Cardiac fibroblast (primary cell): ENCODE data around the gene ZNF846.
A peak's percentile ranks its signal among the peaks of the same experiment; 100 is the strongest.
"Not testable (repeated sequence)": the region's sequence is repeated elsewhere in the genome, so short reads cannot be mapped to it uniquely, and the experiment has no call there.

ENCODE experiments used
- DNase-seq, 2 donors: peaks; one replicate each; pipeline versions ENCODE4 v3.0.0 to v3.0.0-alpha.2; 2010; ENCODE audit warnings: low read depth in 2 of 2
- H3K4me3 ChIP-seq, 2 donors: replicated peaks in 1 of 2; 1 replicate in 1 of 2; 2 replicates in 1 of 2; pipeline ENCODE4 v1.5.1; 2011; ENCODE audit warnings: low read depth in 2 of 2, low read length in 2 of 2, mild to moderate bottlenecking in 2 of 2, moderate library complexity in 1 of 2
- CTCF ChIP-seq: IDR thresholded peaks from one replicate; pipeline ENCODE4 v1.5.1; 2011; ENCODE audit warnings: low read depth, mild to moderate bottlenecking, low read length, inconsistent platforms

The ZNF846 gene

GRCh38 chr19:9757544-9758501, 10.7 kb downstream of the ZNF846 start:
- peak in 1 of 2 donors; percentile 7 for DNase-seq
- H3K4me3 ChIP-seq = no peak overlapping the region
- TF ChIP-seq CTCF = no peak

GRCh38 chr19:9752701-9753443, 15.7 kb downstream of the ZNF846 start:
- no peak for TF ChIP-seq CTCF

DNA sequence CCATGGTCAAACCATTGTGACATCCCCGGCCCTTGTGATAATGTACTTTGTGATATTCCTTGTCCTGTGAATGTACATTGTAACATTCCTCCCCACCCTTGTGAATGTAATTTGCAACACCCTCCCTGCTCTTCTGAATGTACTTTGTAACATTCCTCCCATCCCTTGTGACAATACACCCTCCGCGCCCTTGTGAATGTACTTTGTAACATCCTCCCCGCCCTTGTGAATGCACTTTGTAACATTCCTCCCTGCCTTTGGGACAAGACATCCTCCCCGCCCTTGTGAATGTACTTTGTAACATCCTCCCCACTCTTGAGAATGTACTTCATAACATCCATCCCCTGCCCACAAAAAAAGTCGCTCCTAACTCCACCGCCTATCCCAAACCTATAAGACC, 17.1 kb downstream of the ZNF846 start:
- H3K4me3 ChIP-seq = no peak overlapping the region
- TF ChIP-seq CTCF = no peak
- DNase-seq = no peak

More at GRCh38 chr19:9752701-9753443, 15.7 kb downstream of the ZNF846 start:
- H3K4me3 ChIP-seq = no peak overlapping the region
- no peak for DNase-seq

DNA sequence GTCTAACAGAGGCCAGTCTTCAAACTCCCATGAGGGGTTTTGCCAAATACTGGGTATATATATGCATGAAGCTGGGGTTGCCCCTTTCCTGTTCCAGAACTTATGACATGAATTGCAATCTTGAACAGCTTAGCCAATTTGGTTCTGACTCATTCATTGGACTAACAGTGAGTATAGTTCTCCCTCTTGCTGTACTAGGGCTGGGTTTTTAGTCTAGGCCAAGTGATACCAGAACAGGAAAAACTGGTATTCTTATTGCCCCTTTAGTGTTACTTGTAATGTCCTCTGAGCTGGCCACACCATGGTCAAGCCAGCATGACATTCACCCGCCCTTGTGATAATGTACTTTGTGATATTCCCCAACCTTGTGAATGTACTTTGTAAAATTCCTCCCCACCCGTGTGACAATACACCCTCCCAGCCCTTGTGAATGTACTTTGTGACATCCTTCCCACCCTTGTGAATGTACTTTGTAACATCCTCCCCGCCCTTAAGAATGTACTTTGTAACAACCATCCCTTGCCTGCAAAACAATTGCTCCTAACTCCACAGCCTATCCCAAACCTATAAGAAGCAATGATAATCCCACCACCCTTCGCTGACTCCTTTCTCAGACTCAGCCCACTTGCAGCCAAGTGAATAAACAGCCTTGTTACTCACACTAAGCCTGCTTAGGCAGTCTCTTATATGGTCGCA, 26.9 kb downstream of the ZNF846 start:
- no peak overlapping the region for H3K4me3 ChIP-seq
- TF ChIP-seq CTCF = no peak
- peak in 1 of 2 donors; percentile 6 for DNase-seq

DNA sequence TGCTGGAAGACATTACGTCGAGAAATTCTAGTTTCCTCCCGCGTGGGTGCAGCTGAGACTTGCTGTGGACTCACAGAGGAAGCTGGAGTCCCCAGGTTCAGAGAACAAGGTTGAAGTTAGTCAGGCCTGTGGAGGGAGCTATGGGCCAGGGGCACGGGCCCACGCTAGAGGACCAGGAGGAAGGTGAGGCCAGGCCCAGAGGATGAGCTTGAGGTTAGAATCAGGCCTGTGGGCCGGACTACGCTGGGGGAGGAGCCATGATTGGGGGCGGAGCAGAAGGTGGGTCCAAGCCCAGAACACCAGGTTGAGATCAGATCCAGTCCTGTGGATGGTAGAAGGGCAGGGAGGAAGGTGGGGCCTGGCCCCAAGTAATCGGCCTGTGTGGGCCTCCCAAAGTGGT, 32.6 kb downstream of the ZNF846 start:
- H3K4me3 ChIP-seq = no peak overlapping the region
- no peak for DNase-seq
- TF ChIP-seq CTCF = no peak

DNA sequence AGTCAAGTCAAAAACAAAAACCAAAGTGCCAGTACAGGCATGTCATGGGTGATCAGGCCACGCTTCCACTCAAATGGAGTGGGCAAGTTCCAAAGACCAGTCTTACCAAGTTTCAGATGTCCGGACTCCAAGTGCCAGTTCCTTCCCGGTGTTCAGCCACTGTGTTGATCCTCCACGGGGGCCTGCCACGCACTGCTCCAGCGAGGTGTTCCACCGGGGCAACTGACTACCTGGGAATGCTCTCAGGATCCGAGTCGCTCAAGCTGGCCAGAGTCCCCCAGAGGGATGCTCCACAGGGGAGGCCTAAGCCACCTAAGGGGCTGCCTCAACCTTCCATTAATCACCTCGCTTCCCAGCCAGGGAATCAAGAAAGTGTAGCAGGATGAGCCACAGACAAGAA, 38.5 kb downstream of the ZNF846 start:
- not testable (repeated sequence) for DNase-seq, H3K4me3 ChIP-seq

DNA sequence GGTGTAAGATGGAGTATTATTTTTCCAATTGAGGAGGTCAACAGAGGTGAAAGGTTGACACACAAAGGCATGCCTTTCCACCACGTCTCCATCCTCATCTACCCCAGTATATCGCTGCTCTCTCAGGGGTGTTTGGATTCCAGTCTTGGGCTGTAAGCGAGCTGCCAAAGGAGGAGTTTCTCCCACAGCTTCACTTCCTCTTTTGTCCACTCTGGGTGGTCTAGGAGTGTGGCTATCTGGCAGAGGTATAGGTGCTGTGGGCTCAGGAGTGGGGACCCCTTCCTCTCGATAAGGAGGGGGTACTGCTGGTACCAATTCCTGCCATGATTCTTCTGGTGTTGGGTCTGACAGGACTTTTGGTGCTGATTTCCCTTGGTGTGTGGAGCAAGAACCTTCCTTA, 39.4 kb downstream of the ZNF846 start:
- TF ChIP-seq CTCF = no peak
- no peak for DNase-seq

More for the DNA sequence above, 39.4 kb downstream of the ZNF846 start:
- H3K4me3 ChIP-seq = no peak overlapping the region
